ENCODE measurements around the gene IQCK. TPM values are rescaled to one million over a fixed set of nuclear protein-coding genes. Genes with fewer than 3 reads are reported as not detected.

Gene IQCK
- total RNA-seq, 2 experiments from 2014 or later: 1.6 to 2.1 TPM

GRCh38 chr16:19854543-19854876 lies 136.4 kb downstream of the IQCK start:
- H3K36me3 Mint-ChIP-seq: no peaks in the 10 kb centered on the region
- no peak overlapping the region for H3K27ac Mint-ChIP-seq
- peaks cover 3% of the 10 kb centered on the region for H3K27me3 Mint-ChIP-seq
- H3K9me3 Mint-ChIP-seq: no peaks in the 10 kb centered on the region
- POLR2A ChIA-PET: no interaction called here
- H3K4me3 Mint-ChIP-seq: no peak overlapping the region
- no peaks in the 10 kb centered on the region for H3K4me1 Mint-ChIP-seq
- DNase-seq (no peak), ATAC-seq (ENCODE audit: low read depth) (no peak)

- H3K9me3 Mint-ChIP-seq: no peaks in the 10 kb centered on the region
- ATAC-seq (ENCODE audit: low read depth) (no peak), DNase-seq (no peak)
- POLR2A ChIA-PET: no interaction called here
- no peaks in the 10 kb centered on the region for H3K36me3 Mint-ChIP-seq
- peaks cover 3% of the 10 kb centered on the region for H3K27me3 Mint-ChIP-seq
- no peak overlapping the region for H3K27ac Mint-ChIP-seq
- H3K4me3 Mint-ChIP-seq: no peak overlapping the region
- H3K4me1 Mint-ChIP-seq: no peaks in the 10 kb centered on the region
Measured at GRCh38 chr16:19856120-19856519, 138.0 kb downstream of the IQCK start.

- no peak for DNase-seq
- ATAC-seq (ENCODE audit: low read depth): no peak
- POLR2A ChIA-PET: interaction anchor here (0.6 to 0.7 kb wide), 2 partner anchors 52 to 451 kb away, joined by 4 read pairs; no protein-coding TSS in a partner anchor
- Mint-ChIP-seq H3K36me3 (no peaks in the 10 kb centered on the region), H3K9me3 (no peaks in the 10 kb centered on the region), H3K4me3 (no peak overlapping the region), H3K27me3 (peaks cover 3% of the 10 kb centered on the region), H3K27ac (no peak overlapping the region), H3K4me1 (no peaks in the 10 kb centered on the region)
Measured at GRCh38 chr16:19857593-19858339, 139.7 kb downstream of the IQCK start.

- Mint-ChIP-seq H3K4me3 (no peak overlapping the region), H3K27ac (no peak overlapping the region), H3K4me1 (no peaks in the 10 kb centered on the region), H3K36me3 (no peaks in the 10 kb centered on the region), H3K27me3 (peaks cover 2% of the 10 kb centered on the region), H3K9me3 (no peaks in the 10 kb centered on the region)
- POLR2A ChIA-PET: interaction anchor here (0.6 kb wide), 1 partner anchor 53 kb away, joined by 4 read pairs; no protein-coding TSS in a partner anchor
- DNase-seq (no peak), ATAC-seq (ENCODE audit: low read depth) (no peak)
Measured at GRCh38 chr16:19858340-19859018, 140.4 kb downstream of the IQCK start.

- no peaks in the 10 kb centered on the region for H3K27me3 Mint-ChIP-seq
- DNase-seq (no peak), ATAC-seq (ENCODE audit: low read depth) (no peak)
- no peaks in the 10 kb centered on the region for H3K4me1 Mint-ChIP-seq
- H3K27ac Mint-ChIP-seq: no peak overlapping the region
- H3K36me3 Mint-ChIP-seq: no peaks in the 10 kb centered on the region
- no peaks in the 10 kb centered on the region for H3K9me3 Mint-ChIP-seq
- H3K4me3 Mint-ChIP-seq: no peak overlapping the region
- POLR2A ChIA-PET: no interaction called here
Measured at GRCh38 chr16:19859166-19859565, 141.1 kb downstream of the IQCK start.

GRCh38 chr16:19859603-19860002 lies 141.5 kb downstream of the IQCK start:
- H3K9me3 Mint-ChIP-seq: no peaks in the 10 kb centered on the region
- POLR2A ChIA-PET: no interaction called here
- H3K4me3 Mint-ChIP-seq: no peak overlapping the region
- H3K4me1 Mint-ChIP-seq: no peaks in the 10 kb centered on the region
- H3K36me3 Mint-ChIP-seq: no peaks in the 10 kb centered on the region
- H3K27ac Mint-ChIP-seq: no peak overlapping the region
- ATAC-seq (ENCODE audit: low read depth) (no peak), DNase-seq (no peak)
- H3K27me3 Mint-ChIP-seq: no peaks in the 10 kb centered on the region

GRCh38 chr16:19860166-19861041 lies 142.3 kb downstream of the IQCK start:
- Mint-ChIP-seq H3K27ac (no peak overlapping the region), H3K36me3 (no peaks in the 10 kb centered on the region), H3K27me3 (no peaks in the 10 kb centered on the region), H3K4me3 (no peak overlapping the region), H3K9me3 (no peaks in the 10 kb centered on the region), H3K4me1 (no peaks in the 10 kb centered on the region)
- DNase-seq (no peak), ATAC-seq (ENCODE audit: low read depth) (no peak)
- POLR2A ChIA-PET: no interaction called here

GRCh38 chr16:19861133-19861532 lies 143.1 kb downstream of the IQCK start:
- DNase-seq (no peak), ATAC-seq (ENCODE audit: low read depth) (no peak)
- no peak overlapping the region for H3K4me3 Mint-ChIP-seq
- H3K4me1 Mint-ChIP-seq: no peaks in the 10 kb centered on the region
- no peaks in the 10 kb centered on the region for H3K36me3 Mint-ChIP-seq
- POLR2A ChIA-PET: no interaction called here
- H3K27me3 Mint-ChIP-seq: no peaks in the 10 kb centered on the region
- no peaks in the 10 kb centered on the region for H3K9me3 Mint-ChIP-seq
- no peak overlapping the region for H3K27ac Mint-ChIP-seq

GRCh38 chr16:19861811-19862327 lies 143.8 kb downstream of the IQCK start:
- no peaks in the 10 kb centered on the region for H3K9me3 Mint-ChIP-seq
- POLR2A ChIA-PET: no interaction called here
- H3K4me1 Mint-ChIP-seq: no peaks in the 10 kb centered on the region
- no peaks in the 10 kb centered on the region for H3K27me3 Mint-ChIP-seq
- H3K27ac Mint-ChIP-seq: no peak overlapping the region
- H3K36me3 Mint-ChIP-seq: no peaks in the 10 kb centered on the region
- DNase-seq (no peak), ATAC-seq (ENCODE audit: low read depth) (no peak)
- no peak overlapping the region for H3K4me3 Mint-ChIP-seq

- ATAC-seq (ENCODE audit: low read depth) (no peak), DNase-seq (no peak)
- no peaks in the 10 kb centered on the region for H3K9me3 Mint-ChIP-seq
- H3K36me3 Mint-ChIP-seq: no peaks in the 10 kb centered on the region
- H3K27ac Mint-ChIP-seq: no peak overlapping the region
- no peak overlapping the region for H3K4me3 Mint-ChIP-seq
- no peaks in the 10 kb centered on the region for H3K4me1 Mint-ChIP-seq
- no peaks in the 10 kb centered on the region for H3K27me3 Mint-ChIP-seq
- POLR2A ChIA-PET: no interaction called here
Measured at GRCh38 chr16:19863990-19864389, 145.9 kb downstream of the IQCK start.

- Mint-ChIP-seq H3K4me1 (no peaks in the 10 kb centered on the region), H3K9me3 (no peaks in the 10 kb centered on the region), H3K27me3 (no peaks in the 10 kb centered on the region), H3K4me3 (no peak overlapping the region), H3K27ac (no peak overlapping the region), H3K36me3 (no peaks in the 10 kb centered on the region)
- no peak for DNase-seq
- POLR2A ChIA-PET: interaction anchor here (0.7 kb wide), 1 partner anchor 410 kb away, joined by 4 read pairs; no protein-coding TSS in a partner anchor
- no peak for ATAC-seq (ENCODE audit: low read depth)
Measured at GRCh38 chr16:19864566-19864965, 146.5 kb downstream of the IQCK start.

- H3K27ac Mint-ChIP-seq: no peak overlapping the region
- POLR2A ChIA-PET: no interaction called here
- ATAC-seq (ENCODE audit: low read depth) (no peak), DNase-seq (no peak)
- H3K27me3 Mint-ChIP-seq: no peaks in the 10 kb centered on the region
- H3K9me3 Mint-ChIP-seq: no peaks in the 10 kb centered on the region
- H3K4me1 Mint-ChIP-seq: peaks cover 2% of the 10 kb centered on the region
- H3K36me3 Mint-ChIP-seq: no peaks in the 10 kb centered on the region
- no peak overlapping the region for H3K4me3 Mint-ChIP-seq
Measured at GRCh38 chr16:19868421-19868820, 150.3 kb downstream of the IQCK start.

GRCh38 chr16:19871721-19872120 lies 153.7 kb downstream of the IQCK start:
- Mint-ChIP-seq H3K27me3 (peaks cover 6% of the 10 kb centered on the region), H3K27ac (no peak overlapping the region), H3K9me3 (no peaks in the 10 kb centered on the region), H3K4me3 (no peak overlapping the region), H3K36me3 (no peaks in the 10 kb centered on the region), H3K4me1 (peaks cover 4% of the 10 kb centered on the region)
- POLR2A ChIA-PET: no interaction called here
- no peak for ATAC-seq (ENCODE audit: low read depth)
- no peak for DNase-seq

All from activated naive CD8-positive, alpha-beta T cell treated with anti-CD3 and anti-CD28 coated beads, Interleukin-2, amount 10 ng/mL, durations not matched to agents 7 days and 5 days (primary cell).